Esophagus squamous epithelium (tissue), 5 donors: ENCODE measurements around the gene TRIM63. TPM values are rescaled to one million over a fixed set of nuclear protein-coding genes. Genes with fewer than 3 reads are reported as not detected.
"Not testable (repeated sequence)": the region's sequence is repeated elsewhere in the genome, so short reads cannot be mapped to it uniquely, and the experiment has no call there.

ENCODE experiments used
- DNase-seq: peaks from one replicate; lab custom pipeline; 2025; lab: John Stamatoyannopoulos, UW
- H3K27ac ChIP-seq, 4 donors: fragments of 200-600 bp; sonication (generic); one replicate each; pipeline ENCODE4 v1.5.1; 2016 to 2019; ENCODE audit warnings: mild to moderate bottlenecking in 1 of 4
- H3K27me3 ChIP-seq, 4 donors: fragments of 200-600 bp; sonication (generic); 1 replicate in 3 of 4; 2 replicates in 1 of 4; pipeline versions ENCODE4 v1.5.1 to v1.6.0; 2017 to 2021; ENCODE audit warnings: antibody characterized with exemption in 1 of 4
- H3K36me3 ChIP-seq, 3 donors: fragments of 200-600 bp; sonication (generic); one replicate each; pipeline ENCODE4 v1.5.1; 2016 to 2019
- H3K4me1 ChIP-seq, 3 donors: fragments of 200-600 bp; sonication (generic); one replicate each; pipeline ENCODE4 v1.5.1; 2017 to 2019
- H3K4me3 ChIP-seq, 4 donors: fragments of 200-600 bp; sonication (generic); 1 replicate in 3 of 4; 2 replicates in 1 of 4; pipeline ENCODE4 v1.5.1; 2016 to 2019; ENCODE audit warnings: mild to moderate bottlenecking in 2 of 4, moderate library complexity in 1 of 4
- H3K9me3 ChIP-seq, 3 donors: fragments of 200-600 bp; sonication (generic); one replicate each; pipeline ENCODE4 v1.5.1; 2016 to 2019
- POLR2A ChIP-seq, 4 donors: fragments of 450-650 bp; IDR thresholded peaks; one replicate each; pipeline ENCODE4 v1.6.1; 2017; ENCODE audit warnings: antibody characterized with exemption in 4 of 4, mild to moderate bottlenecking in 4 of 4, moderate library complexity in 3 of 4
- WGBS, 2 donors: methylation state at CpG; one replicate each; pipeline ENCODE4 v1.1.5; 2018; 5-methylcytosine and 5-hydroxymethylcytosine counted together
- intact Hi-C: fragments of 100-400 bp; cut with DNase I; formaldehyde crosslinking; loops from one replicate; pipeline ENCODE4 v1.15.0; 2022
- total RNA-seq, 4 donors: library from RNA; depleted of rRNA; stranded (reverse); fragments of >200 nt; gene quantifications; one replicate each; pipeline ENCODE4 v1.1.0, GENCODE V29; 2016
- TF ChIP-seq, protein P1 (sequence below), 6 experiments: fragments of 450-650 bp in 4 of 6; fragments of 200-600 bp in 2 of 6; sonication (generic) in 2 of 6; IDR thresholded peaks; one replicate each; pipeline ENCODE4 v1.5.1; 2016 to 2019; ENCODE audit warnings: antibody characterized with exemption in 6 of 6, mild to moderate bottlenecking in 4 of 6, moderate library complexity in 4 of 6
- donor health status: DM: yes; HTN: yes; CAD: no.

TRIM63 gene
- total RNA-seq, 4 donors from 2014 or later, result 0.23 to 1.7 TPM; not detected in 2

DNA sequence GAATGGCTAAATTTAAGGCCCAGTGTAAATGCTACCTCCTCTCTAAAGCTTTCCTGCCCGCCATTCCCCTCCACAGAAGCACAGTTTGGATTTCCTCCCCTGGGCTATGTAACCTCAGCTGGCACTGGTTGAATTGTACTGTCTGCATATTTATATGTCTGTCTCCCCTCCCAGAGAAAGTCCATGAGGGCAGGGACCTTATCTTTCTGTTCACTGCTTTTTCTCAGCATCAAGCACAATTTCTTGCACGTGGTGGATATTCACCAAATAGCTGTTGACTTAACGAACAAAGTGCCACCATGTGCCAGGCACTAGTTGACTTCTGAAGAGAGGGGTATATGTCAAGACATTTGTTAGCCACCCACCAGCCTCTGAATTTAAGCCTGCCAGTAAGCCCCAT, 34.7 kb upstream of the TRIM63 start:
- intact Hi-C loops, result no loop called here
- H3K27me3 ChIP-seq, result peaks cover 0 to 6% (median 0%) of the 10 kb centered on the region in 4 donors
- H3K36me3 ChIP-seq, result no peaks in the 10 kb centered on the region
- no peak for DNase-seq
- H3K4me1 ChIP-seq, result peaks cover 0 to 8% (median 0%) of the 10 kb centered on the region in 3 donors
- H3K27ac ChIP-seq, result no peak overlapping the region
- H3K9me3 ChIP-seq, result no peaks in the 10 kb centered on the region
- WGBS, 2 donors, result 78 to 80% methylated on average over 3 of the region's 3 CpGs
- TF ChIP-seq, protein P1, sequence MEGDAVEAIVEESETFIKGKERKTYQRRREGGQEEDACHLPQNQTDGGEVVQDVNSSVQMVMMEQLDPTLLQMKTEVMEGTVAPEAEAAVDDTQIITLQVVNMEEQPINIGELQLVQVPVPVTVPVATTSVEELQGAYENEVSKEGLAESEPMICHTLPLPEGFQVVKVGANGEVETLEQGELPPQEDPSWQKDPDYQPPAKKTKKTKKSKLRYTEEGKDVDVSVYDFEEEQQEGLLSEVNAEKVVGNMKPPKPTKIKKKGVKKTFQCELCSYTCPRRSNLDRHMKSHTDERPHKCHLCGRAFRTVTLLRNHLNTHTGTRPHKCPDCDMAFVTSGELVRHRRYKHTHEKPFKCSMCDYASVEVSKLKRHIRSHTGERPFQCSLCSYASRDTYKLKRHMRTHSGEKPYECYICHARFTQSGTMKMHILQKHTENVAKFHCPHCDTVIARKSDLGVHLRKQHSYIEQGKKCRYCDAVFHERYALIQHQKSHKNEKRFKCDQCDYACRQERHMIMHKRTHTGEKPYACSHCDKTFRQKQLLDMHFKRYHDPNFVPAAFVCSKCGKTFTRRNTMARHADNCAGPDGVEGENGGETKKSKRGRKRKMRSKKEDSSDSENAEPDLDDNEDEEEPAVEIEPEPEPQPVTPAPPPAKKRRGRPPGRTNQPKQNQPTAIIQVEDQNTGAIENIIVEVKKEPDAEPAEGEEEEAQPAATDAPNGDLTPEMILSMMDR (IDR thresholded peaks at IDR 0.05), result no peak
- TF ChIP-seq POLR2A (IDR thresholded peaks at IDR 0.05), result no peak
- no peak overlapping the region for H3K4me3 ChIP-seq

DNA sequence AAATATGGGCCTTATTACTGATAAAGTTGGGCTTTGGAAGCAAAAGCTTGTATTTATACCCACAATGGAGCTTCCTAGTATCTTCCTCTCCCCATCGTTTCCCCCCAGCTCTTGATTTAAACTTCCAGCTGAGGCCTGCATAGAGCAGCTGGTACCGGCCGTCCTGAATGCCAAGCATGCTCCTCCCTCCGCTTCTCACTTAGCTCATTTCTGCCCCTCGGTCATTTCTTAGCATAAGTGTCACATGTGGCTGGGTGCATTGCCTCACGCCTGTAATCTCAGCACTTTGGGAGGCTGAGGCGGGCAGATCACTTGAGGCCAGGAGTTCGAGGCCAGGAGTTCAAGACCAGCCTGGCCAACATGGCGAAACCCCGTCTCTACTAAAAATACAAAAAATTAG, 32.8 kb upstream of the TRIM63 start:
- H3K27ac ChIP-seq, H3K4me3 ChIP-seq, H3K36me3 ChIP-seq, DNase-seq, H3K9me3 ChIP-seq, intact Hi-C loops, H3K4me1 ChIP-seq, H3K27me3 ChIP-seq: not testable (repeated sequence)
- WGBS, 2 donors, result 78 to 80% methylated on average over 8 to 9 of the region's 10 CpGs

DNA sequence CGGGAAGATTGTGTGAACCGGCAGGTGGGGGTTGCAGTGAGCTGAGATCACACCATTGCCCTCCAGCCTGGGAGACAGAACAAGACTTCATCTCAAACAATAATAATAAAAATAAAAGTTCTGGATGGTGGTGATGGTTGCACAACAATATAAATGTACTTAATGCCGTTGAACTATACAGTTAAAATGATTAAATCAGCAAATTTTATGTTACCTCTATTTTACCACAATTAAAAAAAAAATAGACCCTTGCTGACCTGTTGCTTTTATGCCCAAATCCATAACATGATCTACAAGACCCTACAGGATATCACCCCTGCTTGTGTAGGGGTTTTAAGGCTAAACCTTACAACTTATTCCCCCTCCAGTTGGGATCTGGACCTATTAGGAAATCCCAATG, 32.4 kb upstream of the TRIM63 start:
- Histone ChIP-seq H3K4me1 (peaks cover 0 to 7% (median 4%) of the 10 kb centered on the region in 3 donors), H3K4me3 (no peak overlapping the region), H3K27ac (no peak overlapping the region), H3K9me3 (no peaks in the 10 kb centered on the region), H3K27me3 (peaks cover 0 to 6% (median 0%) of the 10 kb centered on the region in 4 donors), H3K36me3 (no peaks in the 10 kb centered on the region)
- WGBS, 2 donors, result 91% methylated on average over 3 of the region's 3 CpGs
- TF ChIP-seq, protein P1 (IDR thresholded peaks at IDR 0.05), result no peak
- TF ChIP-seq POLR2A (IDR thresholded peaks at IDR 0.05), result no peak
- DNase-seq, result no peak
- intact Hi-C loops, result no loop called here

DNA sequence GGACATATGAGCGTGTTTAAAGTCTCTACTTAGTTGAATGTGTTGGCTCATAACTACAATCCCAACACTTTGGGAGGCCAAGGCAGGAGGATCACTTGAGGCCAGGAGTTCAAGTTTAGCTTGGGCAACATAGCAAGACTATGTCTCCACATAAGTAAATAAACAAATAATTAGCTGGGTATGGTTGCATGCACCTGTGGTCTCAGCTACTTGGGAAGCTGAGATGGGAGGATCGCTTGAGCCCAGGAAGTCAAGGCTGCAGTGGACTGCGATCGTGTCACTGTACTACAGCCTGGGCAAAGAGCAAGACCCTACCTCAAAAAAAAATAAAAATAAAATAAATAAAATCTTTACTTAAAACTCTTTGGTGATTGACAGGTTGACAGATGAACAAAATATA, 31.2 kb upstream of the TRIM63 start:
- peaks cover 6 to 17% (median 6%) of the 10 kb centered on the region in 3 donors for H3K4me1 ChIP-seq
- H3K36me3 ChIP-seq, result no peaks in the 10 kb centered on the region
- intact Hi-C loops, result no loop called here
- no peak overlapping the region for H3K27ac ChIP-seq
- peaks cover 0 to 11% (median 0%) of the 10 kb centered on the region in 4 donors for H3K27me3 ChIP-seq
- H3K9me3 ChIP-seq, result no peaks in the 10 kb centered on the region
- 96 to 97% methylated on average over 3 to 4 of the region's 4 CpGs for WGBS, 2 donors
- TF ChIP-seq, protein P1 (IDR thresholded peaks at IDR 0.05), result no peak
- DNase-seq, result no peak
- H3K4me3 ChIP-seq, result no peak overlapping the region

DNA sequence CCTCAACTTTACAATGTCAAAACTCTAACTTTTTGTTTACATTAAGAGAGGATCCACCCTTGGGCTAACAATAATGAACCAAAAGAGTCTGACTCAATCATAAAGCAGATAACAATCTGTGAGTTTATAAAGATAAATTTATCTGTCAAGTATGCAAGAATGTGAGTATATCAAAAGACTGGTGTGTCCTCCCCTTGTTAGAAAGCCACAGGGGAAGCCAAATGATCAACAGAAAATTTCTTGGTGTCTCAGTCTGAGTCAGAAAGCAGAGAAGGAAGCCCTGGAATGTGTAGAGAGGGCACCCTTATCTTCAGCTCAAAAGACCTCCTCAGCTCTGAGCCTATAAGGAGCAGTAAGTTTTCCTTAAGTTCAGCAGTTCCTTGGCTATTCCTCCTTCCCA, 30.3 kb upstream of the TRIM63 start:
- H3K9me3 ChIP-seq, result no peaks in the 10 kb centered on the region
- H3K27ac ChIP-seq, result no peak overlapping the region
- no peak for DNase-seq
- H3K4me3 ChIP-seq, result no peak overlapping the region
- no peak for TF ChIP-seq POLR2A (IDR thresholded peaks at IDR 0.05)
- TF ChIP-seq, protein P1 (IDR thresholded peaks at IDR 0.05), result no peak
- H3K36me3 ChIP-seq, result no peaks in the 10 kb centered on the region
- H3K27me3 ChIP-seq, result peaks cover 0 to 9% (median 0%) of the 10 kb centered on the region in 4 donors
- peaks cover 6 to 26% (median 10%) of the 10 kb centered on the region in 3 donors for H3K4me1 ChIP-seq
- intact Hi-C loops, result no loop called here

DNA sequence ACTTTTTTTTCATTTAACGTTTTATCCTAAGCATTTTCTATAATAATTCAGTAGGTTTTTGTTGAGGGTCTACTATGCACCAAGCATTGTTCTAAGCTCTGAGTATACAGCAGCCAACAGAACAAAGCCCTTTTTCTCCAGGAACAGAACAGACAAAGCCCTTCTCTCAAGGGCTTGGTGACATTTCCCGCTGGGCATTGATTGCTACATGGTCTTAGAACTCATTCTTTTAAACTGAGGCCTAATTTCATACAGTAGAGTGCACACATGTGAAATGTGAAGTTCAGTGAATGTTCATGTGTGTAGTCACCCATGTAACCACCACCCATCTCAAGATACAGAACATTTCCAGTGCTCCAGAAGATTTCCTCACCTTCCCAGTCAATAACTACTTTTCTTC, 29.0 kb upstream of the TRIM63 start:
- TF ChIP-seq, protein P1 (IDR thresholded peaks at IDR 0.05), result no peak
- no peak for TF ChIP-seq POLR2A (IDR thresholded peaks at IDR 0.05)
- Histone ChIP-seq H3K4me3 (no peak overlapping the region), H3K9me3 (no peaks in the 10 kb centered on the region), H3K27ac (no peak overlapping the region), H3K36me3 (no peaks in the 10 kb centered on the region), H3K4me1 (peaks cover 6 to 30% (median 10%) of the 10 kb centered on the region in 3 donors), H3K27me3 (peaks cover 0 to 20% (median 0%) of the 10 kb centered on the region in 4 donors)
- intact Hi-C loops, result no loop called here
- 68 to 69% methylated on average over 2 of the region's 2 CpGs for WGBS, 2 donors
- DNase-seq, result no peak
